ENCODE data around the gene KIAA0232. TPM values are rescaled to one million over a fixed set of nuclear protein-coding genes. Genes with fewer than 3 reads are reported as not detected.

KIAA0232 gene
- polyA plus RNA-seq (2013, experiment 1 of 2; ENCODE audit: insufficient read length), result 14.5 TPM
- polyA plus RNA-seq (2013, experiment 2 of 2; ENCODE audit: insufficient read length), result 13.6 TPM

- peak; percentile 97 for DNase-seq
Measured at GRCh38 chr4:6782147-6782845, at the start of gene KIAA0232. KIAA0232 (plus strand) TSS chr4:6782727; CDS start chr4:6824454, 41,727 bp downstream.

DNA sequence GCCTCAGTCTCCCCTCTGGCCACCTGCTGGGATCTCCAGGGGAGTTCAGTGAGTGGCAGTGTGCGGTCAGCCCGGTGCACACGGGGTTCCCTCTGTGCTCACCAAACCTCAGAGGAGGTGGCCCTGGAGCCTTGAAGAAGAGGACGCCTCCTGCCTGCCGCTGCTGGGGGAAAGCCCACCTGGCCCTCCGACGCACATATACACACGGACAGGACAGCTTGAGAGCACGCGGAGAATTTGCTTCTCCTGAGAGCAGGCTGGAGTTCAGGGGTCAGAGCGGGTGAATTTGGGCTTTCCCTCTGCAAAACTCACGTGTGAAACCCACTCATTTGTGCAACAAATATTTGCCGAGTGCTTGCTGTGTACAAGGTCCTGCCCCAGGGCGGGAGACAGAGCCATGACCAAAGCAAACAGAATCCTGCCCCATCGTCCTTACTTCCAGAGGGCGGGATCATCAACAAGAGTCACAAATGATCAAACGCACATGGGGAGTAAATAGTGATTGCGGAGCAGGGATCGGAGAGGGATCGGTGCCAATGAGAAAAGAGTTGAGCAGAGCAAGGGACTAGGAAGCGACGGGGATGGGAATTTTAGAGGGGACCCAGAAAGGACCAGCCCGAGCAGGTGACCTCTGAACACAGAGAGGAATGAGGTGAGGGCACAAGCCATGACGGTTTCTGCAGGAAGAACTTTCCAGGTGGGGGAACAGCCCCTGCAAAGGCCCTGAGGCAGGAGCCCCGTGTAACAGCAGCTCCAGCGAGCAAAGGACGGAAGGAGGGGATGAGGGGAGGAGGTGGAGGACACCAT, 49.0 kb upstream of the KIAA0232 start:
- no peak for DNase-seq

DNA sequence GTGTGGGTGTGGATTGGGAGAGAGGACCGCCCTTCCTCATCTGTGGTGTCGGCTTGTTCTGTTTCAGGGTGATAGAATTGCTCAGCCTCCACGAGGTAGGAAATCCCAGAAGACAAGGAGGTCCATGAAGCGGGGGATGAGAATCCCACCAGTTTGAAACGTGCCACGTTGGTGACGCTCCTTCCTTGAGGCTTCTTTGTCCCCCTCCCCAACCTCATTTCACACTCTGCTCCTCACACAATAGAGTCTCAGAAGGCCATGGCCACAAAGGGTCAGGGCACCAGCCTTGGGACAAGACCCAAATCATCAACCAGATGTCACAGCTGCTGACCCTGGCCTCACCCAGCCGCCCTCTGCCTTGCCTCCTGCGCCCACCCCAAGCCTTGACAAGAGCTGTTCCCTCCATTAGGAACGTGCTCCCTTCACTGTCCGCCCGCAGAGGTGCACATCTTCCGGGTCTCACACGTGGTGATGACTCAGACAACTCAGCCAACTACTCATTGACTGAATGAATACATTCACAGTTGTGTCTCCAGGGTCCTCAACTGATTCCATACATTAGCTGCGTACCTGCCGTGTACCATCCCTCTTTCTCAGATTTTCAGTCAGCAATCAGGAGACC, 48.3 kb upstream of the KIAA0232 start:
- no peak for DNase-seq

DNA sequence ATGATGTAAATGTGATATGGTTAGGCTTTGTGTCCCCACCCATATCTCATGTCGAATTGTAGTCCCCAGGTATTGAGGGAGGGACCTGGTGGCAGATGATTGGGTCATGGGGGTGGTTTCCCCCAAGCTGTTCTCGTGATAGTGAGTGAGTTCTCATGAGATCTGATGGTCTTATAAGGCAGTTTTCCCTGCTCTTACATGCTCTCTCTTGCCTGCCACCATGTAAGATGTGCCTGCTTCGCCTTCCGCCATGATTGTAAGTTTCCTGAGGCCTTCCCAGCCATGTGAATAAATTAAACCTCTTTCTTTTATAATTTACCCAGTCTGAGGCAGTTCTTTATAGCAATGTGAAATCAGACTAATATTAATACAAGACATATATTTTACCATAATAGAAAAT, 42.6 kb upstream of the KIAA0232 start:
- DNase-seq, result no peak

- no peak for DNase-seq
Measured at GRCh38 chr4:6740347-6740746, 42.2 kb upstream of the KIAA0232 start.

DNA sequence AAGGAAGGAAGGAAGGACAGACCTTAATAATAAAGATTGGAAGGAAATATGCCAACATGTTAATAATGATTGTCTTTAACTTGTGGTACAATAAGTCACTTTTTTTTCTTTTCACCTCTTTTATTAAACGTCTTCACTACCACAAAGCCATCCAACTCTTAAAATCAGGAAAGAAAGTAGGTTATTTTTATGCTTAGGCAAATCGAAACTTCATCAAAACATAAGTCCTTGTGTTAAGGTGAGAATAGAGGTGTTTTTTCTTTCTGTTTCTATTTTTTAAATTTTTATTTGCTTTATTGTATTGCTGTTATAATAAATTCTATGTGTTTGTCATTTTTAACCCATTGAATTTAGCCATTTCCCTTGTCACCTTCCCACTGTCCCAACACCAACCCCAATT, 40.0 kb upstream of the KIAA0232 start:
- DNase-seq, result no peak

DNA sequence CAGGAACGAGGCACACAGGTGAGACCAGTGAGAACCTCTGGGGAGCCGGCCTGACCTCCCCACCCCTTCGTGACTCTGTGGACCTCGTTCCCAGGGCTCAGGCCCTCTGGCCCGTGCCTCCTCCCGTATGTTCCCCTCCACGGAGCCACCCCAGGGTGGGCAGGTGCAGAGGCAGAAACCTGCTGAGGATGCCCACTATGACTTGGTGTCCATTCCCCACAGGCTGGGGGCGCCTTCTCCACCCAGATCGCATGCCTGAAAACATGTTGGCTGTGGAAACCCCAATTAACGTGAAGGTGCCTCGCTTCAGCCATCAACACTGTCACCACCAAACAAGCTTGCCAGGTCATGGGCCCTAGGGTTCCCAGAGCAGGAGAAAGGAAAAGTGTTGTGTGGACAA, 39.5 kb upstream of the KIAA0232 start:
- DNase-seq, result no peak

DNA sequence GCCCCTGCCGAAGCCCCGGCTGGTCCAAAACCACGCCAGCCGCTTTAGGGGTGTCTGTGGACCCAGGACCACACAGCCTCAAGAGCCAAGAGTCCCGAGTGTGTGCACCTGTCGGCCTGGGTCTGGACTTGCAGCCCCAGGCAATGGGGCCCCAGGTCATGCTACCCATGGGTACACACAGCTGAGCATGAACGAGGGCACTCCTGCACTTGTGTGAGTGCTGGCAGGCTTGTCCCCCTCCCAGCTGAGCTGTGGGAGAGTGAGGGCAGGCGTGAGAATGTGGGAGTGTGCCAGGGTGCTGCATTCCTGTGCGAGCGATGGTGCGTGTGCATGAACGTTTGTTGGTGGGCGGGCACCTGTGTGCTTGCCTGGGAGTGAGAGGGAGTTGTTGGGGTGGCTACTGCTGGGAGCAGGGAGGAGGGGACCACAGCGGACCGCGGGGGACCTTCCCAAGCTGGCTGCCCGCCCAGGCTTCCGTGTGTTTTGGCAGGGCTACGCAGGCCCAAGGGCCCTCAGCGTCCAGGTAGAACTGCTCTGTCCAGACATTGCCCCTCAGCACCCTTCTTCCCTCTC, 35.7 kb upstream of the KIAA0232 start:
- no peak for DNase-seq

- DNase-seq, result no peak
Measured at GRCh38 chr4:6747294-6748051, 35.1 kb upstream of the KIAA0232 start.

DNA sequence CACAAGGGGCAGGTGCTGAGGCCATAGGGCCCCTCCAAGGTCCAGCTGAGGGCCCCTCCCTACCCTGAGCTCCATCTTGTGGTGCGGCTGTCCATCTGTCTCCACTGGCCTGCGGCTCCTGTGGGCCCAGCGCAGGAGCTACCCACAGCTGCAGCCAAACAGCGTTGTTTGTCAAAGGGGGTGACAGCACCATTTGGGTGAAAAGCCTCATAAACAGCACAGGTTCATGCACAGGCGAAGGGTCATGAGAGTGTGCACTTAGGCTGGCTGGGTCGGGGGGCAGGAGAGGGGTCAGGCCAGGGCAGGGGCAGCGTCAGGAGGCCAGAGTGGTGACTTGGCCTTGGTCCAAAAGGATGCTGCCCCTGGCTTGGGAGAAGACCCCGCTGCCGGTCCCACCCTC, 34.2 kb upstream of the KIAA0232 start:
- DNase-seq, result no peak

DNA sequence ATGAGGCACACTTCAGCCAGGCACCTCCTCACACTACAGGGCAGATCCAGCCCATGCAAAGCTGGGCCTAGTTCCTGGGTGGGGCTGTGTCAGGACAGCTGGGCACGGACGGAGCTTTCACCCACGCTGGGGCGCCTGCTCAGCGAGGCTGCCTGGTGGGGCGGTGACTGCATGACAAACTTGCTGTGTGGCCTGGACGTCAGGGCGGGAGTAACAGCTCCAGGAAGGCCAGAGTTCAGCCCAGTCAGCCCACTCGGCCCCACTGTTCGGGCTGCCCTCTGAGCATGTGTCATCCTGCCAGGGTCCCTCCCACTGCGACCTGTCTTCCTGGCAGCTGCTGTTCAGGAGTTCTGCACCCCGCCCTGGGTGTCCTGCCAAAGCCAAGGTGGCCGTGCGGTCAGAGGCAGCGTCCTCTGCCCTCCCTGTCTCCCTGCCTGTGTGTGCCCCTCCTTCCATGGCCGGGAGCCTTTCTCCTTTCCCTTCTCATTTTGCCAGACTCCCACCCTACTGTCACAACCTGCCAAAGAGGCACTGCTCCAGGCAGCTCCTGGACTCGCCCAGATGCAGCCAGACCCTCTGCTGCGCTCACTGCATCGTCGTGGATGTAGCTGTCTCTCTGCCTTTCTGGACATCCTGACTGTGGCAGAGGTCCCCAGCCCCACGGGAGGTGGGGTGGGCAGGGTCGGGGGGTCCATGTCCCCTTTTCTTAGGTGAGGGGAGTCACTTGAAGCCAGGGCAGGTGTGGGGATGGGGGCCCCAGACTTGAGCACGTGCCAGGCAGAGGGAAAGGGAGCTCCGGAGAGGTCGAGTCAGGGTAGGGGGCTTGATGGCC, 33.0 kb upstream of the KIAA0232 start:
- no peak for DNase-seq

DNA sequence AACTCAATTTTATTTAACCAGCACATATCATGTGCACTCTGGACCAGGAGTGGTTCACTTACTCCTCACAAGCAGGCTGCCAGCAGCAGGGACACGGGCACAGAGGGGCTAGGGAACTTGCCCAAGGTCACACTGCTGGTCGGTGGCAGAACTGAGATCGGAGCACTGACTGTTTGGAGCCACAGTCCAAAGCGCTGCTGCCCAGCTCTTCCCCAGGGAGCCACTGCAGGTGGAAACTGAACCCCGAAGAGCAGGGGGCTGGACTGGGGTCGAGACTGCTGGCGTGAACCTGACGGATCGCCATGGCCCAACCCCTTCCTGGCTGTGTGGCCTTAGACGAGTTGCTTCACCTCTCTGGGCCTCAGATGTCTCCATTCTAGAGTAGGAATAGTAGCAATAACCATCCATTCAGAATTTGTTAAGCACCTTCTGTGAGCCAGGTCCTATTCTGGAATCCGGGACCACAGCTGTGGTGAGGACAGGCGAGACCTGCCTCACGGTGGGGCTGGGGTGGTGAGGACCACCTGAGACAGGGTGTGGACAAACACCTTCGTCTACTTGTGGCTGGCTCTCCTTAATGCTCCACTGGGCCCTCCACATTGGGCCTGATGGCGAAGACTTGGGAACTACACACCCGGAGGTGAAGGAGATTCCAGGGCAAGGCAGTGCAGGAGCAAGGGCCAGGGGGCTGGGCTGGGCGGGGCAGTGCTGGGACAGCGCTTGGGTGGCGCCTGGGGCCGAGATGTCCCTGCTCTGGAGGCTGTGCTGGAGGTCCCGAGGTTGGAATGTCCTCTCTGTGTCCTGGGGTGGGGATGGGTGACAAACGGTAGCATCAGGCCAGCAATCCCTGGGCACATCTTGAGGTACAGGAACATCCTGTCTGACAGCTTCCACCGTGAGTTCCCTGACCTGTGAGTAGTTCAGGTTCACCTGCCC, 32.0 kb upstream of the KIAA0232 start:
- DNase-seq, result no peak

GRCh38 chr4:6751611-6752485, 30.7 kb upstream of the KIAA0232 start:
- no peak for DNase-seq

- no peak for DNase-seq
Measured at GRCh38 chr4:6752486-6752829, 30.1 kb upstream of the KIAA0232 start.

GRCh38 chr4:6753103-6753560, 29.4 kb upstream of the KIAA0232 start:
- DNase-seq, result no peak

GRCh38 chr4:6753891-6754290, 28.6 kb upstream of the KIAA0232 start:
- no peak for DNase-seq

DNA sequence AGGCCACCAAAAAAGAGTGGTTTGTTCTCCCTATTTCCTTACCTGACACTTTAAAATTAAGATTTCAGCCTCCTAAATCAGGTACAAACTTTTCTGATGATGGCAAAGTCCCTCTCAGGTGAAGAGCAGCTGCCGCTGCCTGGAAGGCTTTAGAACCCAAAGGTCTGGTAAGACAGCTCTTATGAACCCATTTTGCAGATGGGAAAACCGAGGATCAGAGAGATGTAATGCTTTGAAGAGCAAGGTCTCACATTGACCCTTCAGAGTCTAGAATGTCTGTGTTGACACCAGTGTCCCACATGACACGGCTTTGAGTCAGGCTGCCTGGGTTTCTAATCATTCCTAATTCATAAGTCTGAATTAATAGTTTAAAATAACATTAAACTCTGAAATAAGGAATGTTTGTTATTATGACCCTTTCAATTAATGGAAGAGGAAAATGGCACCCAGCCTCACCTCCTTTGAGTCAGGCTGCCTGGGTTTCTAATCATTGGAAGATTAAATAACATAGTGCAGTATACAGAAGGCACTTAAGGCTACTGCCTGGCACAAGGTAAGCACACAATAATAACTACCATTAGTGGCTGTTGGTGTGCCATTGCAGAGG, 27.9 kb upstream of the KIAA0232 start:
- DNase-seq, result no peak

- DNase-seq, result no peak
Measured at GRCh38 chr4:6755088-6755753, 27.3 kb upstream of the KIAA0232 start.

Data from fibroblast of skin of abdomen (primary cell).